ENCODE results near the gene DIP2C.

The DIP2C gene

GRCh38 chr10:227014-227413 is 462.5 kb downstream of the DIP2C start:
- Histone ChIP-seq H3K27me3 (ENCODE audit: insufficient read depth, low read length, poor library complexity, severe bottlenecking) (no peaks in the 10 kb centered on the region), H2AFZ (ENCODE audit: low read length) (no peak overlapping the region), H3K9ac (ENCODE audit: low read depth, low read length, poor library complexity, severe bottlenecking) (no peak overlapping the region), H3K9me3 (ENCODE audit: insufficient read depth, low read depth, low read length) (no peaks in the 10 kb centered on the region), H3K9me2 (replicated peaks; ENCODE audit: low read depth, low read length) (no peaks in the 10 kb centered on the region), H3F3A (ENCODE audit: low read depth) (no peaks in the 10 kb centered on the region), H3K4me3 (ENCODE audit: low read length, poor library complexity, severe bottlenecking) (no peak overlapping the region), H3K4me2 (ENCODE audit: low read depth, low read length, poor library complexity, severe bottlenecking) (no peak overlapping the region), H3K79me2 (ENCODE audit: insufficient read depth, low read length) (no peaks in the 10 kb centered on the region), H3K4me1 (ENCODE audit: insufficient read depth, low read length, poor library complexity, severe bottlenecking) (peaks cover 8% of the 10 kb centered on the region), H4K20me1 (ENCODE audit: insufficient read depth, low read length, poor library complexity, severe bottlenecking) (peaks cover 4% of the 10 kb centered on the region), H3K36me3 (ENCODE audit: insufficient read depth, low read length) (no peaks in the 10 kb centered on the region)
- TF ChIP-seq CTCF (conservative IDR thresholded peaks at IDR 0.05; ENCODE audit: low read length) (no peak), EZH2phosphoT487 (IDR thresholded peaks at IDR 0.05; ENCODE audit: borderline replicate concordance) (no peak)

- Histone ChIP-seq H3K36me3 (ENCODE audit: insufficient read depth, low read length) (0 out of 2 replicates have a peak, but pooled peaks cover 3% of the 10 kb centered on the region), H3K4me1 (ENCODE audit: insufficient read depth, low read length, poor library complexity, severe bottlenecking) (peaks cover 8% of the 10 kb centered on the region), H3K9ac (ENCODE audit: low read depth, low read length, poor library complexity, severe bottlenecking) (no peak overlapping the region), H3K9me2 (replicated peaks; ENCODE audit: low read depth, low read length) (no peaks in the 10 kb centered on the region), H2AFZ (ENCODE audit: low read length) (no peak overlapping the region), H4K20me1 (ENCODE audit: insufficient read depth, low read length, poor library complexity, severe bottlenecking) (peaks cover 4% of the 10 kb centered on the region), H3K4me3 (ENCODE audit: low read length, poor library complexity, severe bottlenecking) (no peak overlapping the region), H3F3A (ENCODE audit: low read depth) (no peaks in the 10 kb centered on the region), H3K9me3 (ENCODE audit: insufficient read depth, low read depth, low read length) (no peaks in the 10 kb centered on the region), H3K4me2 (ENCODE audit: low read depth, low read length, poor library complexity, severe bottlenecking) (no peak overlapping the region), H3K27me3 (ENCODE audit: insufficient read depth, low read length, poor library complexity, severe bottlenecking) (no peaks in the 10 kb centered on the region), H3K79me2 (ENCODE audit: insufficient read depth, low read length) (no peaks in the 10 kb centered on the region)
- TF ChIP-seq EZH2phosphoT487 (IDR thresholded peaks at IDR 0.05; ENCODE audit: borderline replicate concordance) (no peak), CTCF (conservative IDR thresholded peaks at IDR 0.05; ENCODE audit: low read length) (no peak)
Measured at GRCh38 chr10:226018-226417, 463.4 kb downstream of the DIP2C start.

- no peaks in the 10 kb centered on the region for H3K79me2 ChIP-seq (ENCODE audit: insufficient read depth, low read length)
- no peak for TF ChIP-seq CTCF (conservative IDR thresholded peaks at IDR 0.05; ENCODE audit: low read length)
- no peak for TF ChIP-seq EZH2phosphoT487 (IDR thresholded peaks at IDR 0.05; ENCODE audit: borderline replicate concordance)
- peaks cover 22% of the 10 kb centered on the region for H3K4me1 ChIP-seq (ENCODE audit: insufficient read depth, low read length, poor library complexity, severe bottlenecking)
- H3K4me3 ChIP-seq (ENCODE audit: low read length, poor library complexity, severe bottlenecking): no peak overlapping the region
- H3F3A ChIP-seq (ENCODE audit: low read depth): no peaks in the 10 kb centered on the region
- H3K9me2 ChIP-seq (replicated peaks; ENCODE audit: low read depth, low read length): no peaks in the 10 kb centered on the region
- no peaks in the 10 kb centered on the region for H3K9me3 ChIP-seq (ENCODE audit: insufficient read depth, low read depth, low read length)
- 0 out of 2 replicates have a peak, but pooled peaks cover 3% of the 10 kb centered on the region for H3K36me3 ChIP-seq (ENCODE audit: insufficient read depth, low read length)
- H4K20me1 ChIP-seq (ENCODE audit: insufficient read depth, low read length, poor library complexity, severe bottlenecking): peaks cover 6% of the 10 kb centered on the region
- no peaks in the 10 kb centered on the region for H3K27me3 ChIP-seq (ENCODE audit: insufficient read depth, low read length, poor library complexity, severe bottlenecking)
- no peak overlapping the region for H3K4me2 ChIP-seq (ENCODE audit: low read depth, low read length, poor library complexity, severe bottlenecking)
- H2AFZ ChIP-seq (ENCODE audit: low read length): no peak overlapping the region
- no peak overlapping the region for H3K9ac ChIP-seq (ENCODE audit: low read depth, low read length, poor library complexity, severe bottlenecking)
Measured at GRCh38 chr10:224571-224970, 464.9 kb downstream of the DIP2C start.

Measured in Loucy (cell line).